ENCODE measurements around the gene CRTAP.
"Not testable (repeated sequence)": the region's sequence is repeated elsewhere in the genome, so short reads cannot be mapped to it uniquely, and the experiment has no call there.

The CRTAP gene

DNA sequence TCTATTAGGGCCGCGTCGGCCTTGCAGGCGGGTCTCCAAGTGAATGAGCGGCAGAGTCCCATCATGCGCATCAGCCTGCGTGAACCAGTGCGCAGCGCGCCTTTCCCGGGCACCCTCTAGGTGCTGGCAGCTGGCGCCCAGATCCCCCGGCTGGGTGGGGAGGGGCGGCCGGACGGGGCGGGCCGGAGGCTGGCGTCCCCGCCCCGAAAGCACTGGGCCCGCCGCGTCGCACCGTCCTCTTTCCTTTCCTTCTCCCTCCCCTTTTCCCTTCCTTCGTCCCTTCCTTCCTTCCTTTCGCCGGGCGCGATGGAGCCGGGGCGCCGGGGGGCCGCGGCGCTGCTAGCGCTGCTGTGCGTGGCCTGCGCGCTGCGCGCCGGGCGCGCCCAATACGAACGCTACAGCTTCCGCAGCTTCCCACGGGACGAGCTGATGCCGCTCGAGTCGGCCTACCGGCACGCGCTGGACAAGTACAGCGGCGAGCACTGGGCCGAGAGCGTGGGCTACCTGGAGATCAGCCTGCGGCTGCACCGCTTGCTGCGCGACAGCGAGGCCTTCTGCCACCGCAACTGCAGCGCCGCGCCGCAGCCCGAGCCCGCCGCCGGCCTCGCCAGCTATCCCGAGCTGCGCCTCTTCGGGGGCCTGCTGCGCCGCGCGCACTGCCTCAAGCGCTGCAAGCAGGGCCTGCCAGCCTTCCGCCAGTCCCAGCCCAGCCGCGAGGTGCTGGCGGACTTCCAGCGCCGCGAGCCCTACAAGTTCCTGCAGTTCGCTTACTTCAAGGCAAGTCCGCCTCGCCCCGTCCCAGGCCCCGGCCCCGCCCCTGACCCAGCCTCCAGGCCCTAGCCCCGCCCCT, at the start of gene CRTAP:
CRTAP (plus strand) TSS at position 243 of the 850 bp plus-strand sequence; CDS start at position 307, 64 bp downstream.
- DNase-seq (ENCODE audit: low spot score in 2 of 2) (peak; percentile 87 to 90), ATAC-seq (ENCODE audit: low read depth) (peak; percentile 83)
- Mint-ChIP-seq H3K4me3 (peak within 1 kb of the TSS; percentile 94), H3K36me3 (no peaks in the 10 kb centered on the region), H3K27me3 (no peaks in the 10 kb centered on the region), H3K4me1 (peaks cover 20% of the 10 kb centered on the region), H3K27ac (peak within 1 kb of the TSS; percentile 86), H3K9me3 (no peaks in the 10 kb centered on the region)

DNA sequence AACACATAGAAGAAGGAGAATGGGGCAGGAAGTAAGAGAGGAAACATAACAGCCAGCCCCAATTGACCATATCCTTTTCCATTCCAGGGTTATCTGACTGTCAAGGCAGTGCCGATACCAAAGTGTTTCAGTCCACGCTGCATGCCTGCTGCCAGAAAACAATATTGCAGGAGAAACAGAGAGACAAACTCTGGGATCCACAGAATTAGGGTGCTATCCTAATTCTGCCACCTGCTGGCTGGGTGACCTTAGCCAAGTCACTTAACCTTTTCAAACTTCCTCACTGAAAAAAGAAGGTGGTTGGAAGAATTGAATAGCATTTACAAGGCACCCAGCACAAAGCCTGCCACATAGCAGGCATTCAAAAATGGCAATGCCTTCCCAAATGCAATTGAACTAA, 48.9 kb upstream of the CRTAP start:
- no peak for DNase-seq (ENCODE audit: low spot score in 2 of 2)
- Mint-ChIP-seq H3K36me3 (peaks cover 18% of the 10 kb centered on the region), H3K27ac (peak overlapping the region; percentile 31), H3K4me3 (no peak overlapping the region), H3K4me1 (peaks cover 34% of the 10 kb centered on the region), H3K27me3 (no peaks in the 10 kb centered on the region), H3K9me3 (no peaks in the 10 kb centered on the region)
- no peak for ATAC-seq (ENCODE audit: low read depth)

DNA sequence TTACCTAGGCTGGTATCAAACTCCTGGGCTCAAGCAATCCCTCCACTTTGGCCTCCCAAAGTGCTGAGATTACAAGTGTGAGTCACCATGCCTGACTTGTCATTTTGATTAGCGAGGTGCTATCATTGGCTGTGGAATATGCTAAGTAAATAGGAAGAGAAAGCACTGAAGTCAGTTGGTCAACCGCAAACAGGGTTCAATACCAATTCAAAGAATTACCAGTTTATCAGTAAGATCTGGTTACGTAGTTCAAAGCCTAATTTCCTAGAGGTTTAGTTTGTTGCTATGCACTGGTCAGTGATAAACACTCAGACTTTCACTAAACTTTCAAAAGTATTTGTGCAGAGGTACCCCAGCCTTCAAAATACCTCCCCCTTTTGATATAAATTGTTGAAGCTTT, 46.3 kb upstream of the CRTAP start:
- DNase-seq (ENCODE audit: low spot score in 2 of 2) (no peak), ATAC-seq (ENCODE audit: low read depth) (no peak)
- no peak overlapping the region for H3K4me3 Mint-ChIP-seq
- peaks cover 17% of the 10 kb centered on the region for H3K36me3 Mint-ChIP-seq
- H3K27ac Mint-ChIP-seq: peak overlapping the region; percentile 53
- no peaks in the 10 kb centered on the region for H3K9me3 Mint-ChIP-seq
- H3K4me1 Mint-ChIP-seq: peaks cover 19% of the 10 kb centered on the region
- no peaks in the 10 kb centered on the region for H3K27me3 Mint-ChIP-seq

DNA sequence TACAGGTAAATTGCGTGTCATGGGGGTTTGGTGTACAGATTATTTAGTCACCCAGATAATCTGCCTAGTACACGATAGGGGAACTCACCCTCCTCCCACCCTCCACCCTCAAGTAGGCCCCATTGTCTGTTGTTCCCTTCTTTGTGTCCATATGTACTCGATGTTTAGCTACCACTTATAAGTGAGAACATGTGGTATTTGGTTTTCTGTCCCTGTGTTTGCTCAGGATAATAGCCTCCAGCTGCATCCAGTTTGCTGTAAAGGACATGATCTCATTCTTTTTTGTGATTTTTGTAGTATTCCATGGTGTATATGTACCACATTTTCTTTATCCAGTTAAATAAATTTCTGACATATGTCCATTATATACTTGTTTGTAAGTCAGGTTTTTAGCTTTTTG, 44.0 kb upstream of the CRTAP start:
- H3K27ac Mint-ChIP-seq: not testable (repeated sequence)

DNA sequence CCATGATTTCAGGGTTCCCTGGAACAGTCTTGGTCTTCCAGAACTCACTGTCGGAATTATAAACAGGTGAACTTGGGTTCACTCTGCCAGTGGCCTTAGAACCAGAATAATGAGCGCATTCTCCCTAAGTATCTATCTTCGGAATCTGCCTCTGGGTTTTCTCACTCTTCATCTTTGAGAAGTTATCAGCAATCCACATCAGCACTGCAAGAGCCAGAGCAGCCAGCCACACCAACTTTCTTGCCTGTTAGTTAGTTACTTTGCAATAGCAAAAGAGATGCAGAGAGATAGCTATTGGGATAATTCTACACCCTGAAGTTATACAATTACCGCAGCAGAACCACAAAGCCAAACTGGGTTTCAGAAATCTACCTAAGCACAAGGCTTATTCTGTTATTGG, 42.6 kb upstream of the CRTAP start:
- Mint-ChIP-seq H3K27ac (no peak overlapping the region), H3K4me3 (no peak overlapping the region), H3K27me3 (no peaks in the 10 kb centered on the region), H3K9me3 (no peaks in the 10 kb centered on the region), H3K4me1 (peaks cover 15% of the 10 kb centered on the region), H3K36me3 (peaks cover 21% of the 10 kb centered on the region)
- no peak for ATAC-seq (ENCODE audit: low read depth)
- DNase-seq (ENCODE audit: low spot score in 2 of 2): no peak

More for the DNA sequence above, 44.0 kb upstream of the CRTAP start:
- not testable (repeated sequence) for H3K9me3 Mint-ChIP-seq; H3K4me3 Mint-ChIP-seq; H3K27me3 Mint-ChIP-seq; ATAC-seq (ENCODE audit: low read depth); DNase-seq (ENCODE audit: low spot score in 2 of 2)
- peaks cover 16% of the 10 kb centered on the region for H3K36me3 Mint-ChIP-seq
- peaks cover 12% of the 10 kb centered on the region for H3K4me1 Mint-ChIP-seq

DNA sequence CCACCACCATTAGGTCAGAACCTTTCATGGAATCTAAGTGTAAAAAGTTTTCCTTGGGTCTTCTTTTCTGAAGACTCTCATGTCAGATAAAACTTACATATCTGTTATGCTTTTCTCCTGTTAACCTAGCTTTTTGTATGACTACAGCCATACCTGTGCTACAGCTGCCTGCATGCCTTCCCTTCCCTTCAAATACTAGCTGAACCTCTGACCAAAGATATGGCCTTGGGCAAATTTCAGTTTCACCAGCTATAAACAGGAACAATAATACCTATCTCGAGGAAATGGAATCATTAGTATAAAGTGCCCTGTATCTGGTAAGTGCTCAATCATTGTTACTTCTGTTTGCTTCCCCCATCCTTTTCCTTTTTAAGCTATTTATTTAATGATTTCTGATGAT, 41.9 kb upstream of the CRTAP start:
- Mint-ChIP-seq H3K36me3 (peaks cover 22% of the 10 kb centered on the region), H3K27ac (no peak overlapping the region)
- ATAC-seq (ENCODE audit: low read depth): no peak

DNA sequence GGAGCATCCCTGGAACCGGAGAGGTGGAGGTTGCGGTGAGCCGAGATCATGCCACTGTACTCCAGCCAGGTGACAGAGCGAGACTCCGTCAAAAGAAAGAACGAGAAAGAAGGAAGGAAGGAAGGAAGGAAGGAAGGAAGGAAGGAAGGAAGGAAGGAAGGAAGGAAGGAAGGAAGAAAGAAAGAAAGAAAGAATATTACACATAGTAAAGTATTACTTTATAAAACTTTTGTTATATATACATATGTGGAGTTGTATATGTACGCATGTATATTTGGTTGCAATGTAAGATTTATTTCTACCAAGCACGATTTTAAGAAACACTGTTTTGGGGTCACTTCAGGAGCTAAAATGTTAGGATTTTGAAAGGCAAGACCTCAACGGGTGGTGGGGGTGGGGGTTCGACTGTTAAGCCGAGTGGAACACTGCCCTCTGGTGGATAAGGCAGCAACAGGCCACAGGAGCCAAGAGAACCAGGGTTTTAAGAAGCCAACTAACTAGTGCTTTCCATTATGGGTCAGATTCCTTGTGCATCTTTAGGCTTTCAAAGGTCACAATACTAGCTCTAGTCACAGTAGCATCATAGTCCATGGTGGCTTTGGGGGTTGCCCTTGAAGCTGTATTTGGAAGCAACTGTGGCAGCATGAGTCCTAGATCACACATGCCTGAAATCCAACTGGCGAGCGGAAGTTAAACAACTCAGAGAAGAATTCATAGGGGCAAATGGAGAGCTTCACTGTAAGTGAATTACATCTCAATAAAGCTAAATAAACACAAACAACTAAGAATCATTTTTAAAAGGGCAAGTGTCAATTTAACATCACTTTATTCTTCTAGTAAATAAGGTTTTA, 39.4 kb upstream of the CRTAP start:
- Mint-ChIP-seq H3K36me3 (peaks cover 15% of the 10 kb centered on the region), H3K4me3 (no peak overlapping the region), H3K27ac (peak overlapping the region; percentile 77), H3K9me3 (no peaks in the 10 kb centered on the region), H3K27me3 (no peaks in the 10 kb centered on the region), H3K4me1 (peaks cover 25% of the 10 kb centered on the region)
- peak; percentile 57 to 62 for DNase-seq (ENCODE audit: low spot score in 2 of 2)
- ATAC-seq (ENCODE audit: low read depth): peak; percentile 73

More for the DNA sequence above, 41.9 kb upstream of the CRTAP start:
- Mint-ChIP-seq H3K9me3 (no peaks in the 10 kb centered on the region), H3K4me1 (peaks cover 18% of the 10 kb centered on the region), H3K4me3 (no peak overlapping the region), H3K27me3 (no peaks in the 10 kb centered on the region)
- no peak for DNase-seq (ENCODE audit: low spot score in 2 of 2)

DNA sequence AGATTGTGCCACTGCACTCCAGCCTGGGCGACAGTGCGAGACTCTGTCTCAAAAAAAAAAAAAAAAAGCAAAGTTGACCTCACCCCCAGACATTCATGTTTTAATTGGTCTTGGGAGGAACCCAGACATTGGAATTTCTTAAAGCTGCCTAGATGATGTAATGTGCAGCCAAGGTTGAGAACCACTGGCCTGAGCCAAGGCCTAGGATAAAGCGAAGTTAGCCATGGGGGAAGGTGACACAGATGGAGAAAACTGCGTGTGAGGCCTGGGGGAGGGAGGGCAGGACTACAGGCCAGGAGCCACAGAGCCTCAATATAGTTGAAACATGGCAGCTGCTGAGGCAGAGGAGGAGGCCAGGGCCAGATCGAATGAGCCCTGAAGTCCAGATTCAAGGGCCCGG, 37.8 kb upstream of the CRTAP start:
- no peaks in the 10 kb centered on the region for H3K27me3 Mint-ChIP-seq
- ATAC-seq (ENCODE audit: low read depth) (no peak), DNase-seq (ENCODE audit: low spot score in 2 of 2) (no peak)
- H3K4me1 Mint-ChIP-seq: peaks cover 32% of the 10 kb centered on the region
- no peaks in the 10 kb centered on the region for H3K9me3 Mint-ChIP-seq
- no peak overlapping the region for H3K4me3 Mint-ChIP-seq
- H3K27ac Mint-ChIP-seq: peak overlapping the region; percentile 22
- H3K36me3 Mint-ChIP-seq: peaks cover 19% of the 10 kb centered on the region

DNA sequence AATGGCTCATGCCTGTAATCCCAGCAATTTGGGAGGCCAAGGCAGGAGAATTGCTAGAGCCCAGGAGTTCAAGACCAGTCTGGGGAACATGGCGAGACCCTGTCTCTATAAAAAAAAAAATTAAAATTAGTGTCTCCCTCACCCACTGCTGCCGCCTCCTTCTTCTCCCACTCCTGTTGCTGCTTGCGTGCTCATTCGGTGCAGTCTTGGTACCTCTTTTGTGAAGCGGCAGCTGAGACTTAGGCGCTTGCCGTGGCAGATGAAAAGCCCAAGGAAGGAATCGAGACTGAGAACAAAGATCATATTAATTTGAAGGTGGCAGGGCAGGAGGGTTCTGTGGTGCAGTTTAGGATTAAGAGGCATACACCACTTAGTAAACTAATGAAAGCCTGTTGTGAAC, 36.9 kb upstream of the CRTAP start:
- Mint-ChIP-seq H3K27ac (peak overlapping the region; percentile 56), H3K4me1 (peaks cover 35% of the 10 kb centered on the region), H3K27me3 (no peaks in the 10 kb centered on the region), H3K36me3 (peaks cover 16% of the 10 kb centered on the region), H3K9me3 (no peaks in the 10 kb centered on the region), H3K4me3 (no peak overlapping the region)
- no peak for ATAC-seq (ENCODE audit: low read depth)
- no peak for DNase-seq (ENCODE audit: low spot score in 2 of 2)

DNA sequence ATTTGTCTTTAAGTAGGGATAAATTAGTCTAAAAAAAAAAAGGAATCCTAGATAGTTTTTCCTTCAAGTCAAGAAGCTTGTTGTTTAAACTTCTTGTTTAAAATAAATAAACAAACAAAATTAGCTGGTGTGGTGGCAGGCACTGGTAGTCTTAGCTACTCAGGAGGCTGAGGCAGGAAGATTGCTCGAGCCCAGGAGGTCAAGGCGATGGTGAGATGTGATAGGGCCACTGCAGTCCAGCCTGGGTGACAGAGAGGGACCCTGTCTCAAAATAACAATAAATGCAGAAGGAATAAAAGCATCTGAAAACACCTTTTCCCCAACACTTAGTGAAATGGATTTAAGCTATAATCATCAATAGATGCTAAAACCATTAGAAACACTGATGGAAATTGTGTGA, 35.8 kb upstream of the CRTAP start:
- H3K27ac Mint-ChIP-seq: no peak overlapping the region
- no peak for ATAC-seq (ENCODE audit: low read depth)
- peaks cover 35% of the 10 kb centered on the region for H3K4me1 Mint-ChIP-seq
- H3K9me3 Mint-ChIP-seq: no peaks in the 10 kb centered on the region
- peaks cover 16% of the 10 kb centered on the region for H3K36me3 Mint-ChIP-seq
- no peak overlapping the region for H3K4me3 Mint-ChIP-seq
- no peaks in the 10 kb centered on the region for H3K27me3 Mint-ChIP-seq
- DNase-seq (ENCODE audit: low spot score in 2 of 2): no peak

DNA sequence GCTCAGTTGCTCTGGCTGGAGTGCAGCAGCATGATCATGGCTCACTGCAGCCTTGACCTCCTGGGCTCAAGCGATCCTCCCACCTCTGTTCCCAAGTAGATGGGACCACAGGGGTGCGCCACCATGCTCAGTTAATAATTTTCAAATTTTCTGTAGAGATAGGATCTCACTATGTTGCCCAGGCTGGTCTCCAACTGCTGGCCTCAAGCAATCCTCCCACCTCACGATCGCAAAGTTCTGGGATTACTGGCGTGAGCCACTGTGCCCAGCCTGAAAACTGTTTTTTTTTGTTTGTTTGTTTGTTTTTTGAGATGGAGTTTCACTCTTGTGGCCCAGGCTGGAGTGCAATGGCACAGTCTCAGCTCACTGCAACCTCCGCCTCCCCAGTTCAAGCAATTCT, 34.0 kb upstream of the CRTAP start:
- not testable (repeated sequence) for H3K4me3 Mint-ChIP-seq; DNase-seq (ENCODE audit: low spot score in 2 of 2); H3K9me3 Mint-ChIP-seq; H3K27ac Mint-ChIP-seq; H3K27me3 Mint-ChIP-seq; ATAC-seq (ENCODE audit: low read depth)
- Mint-ChIP-seq H3K36me3 (peaks cover 16% of the 10 kb centered on the region), H3K4me1 (peaks cover 32% of the 10 kb centered on the region)

DNA sequence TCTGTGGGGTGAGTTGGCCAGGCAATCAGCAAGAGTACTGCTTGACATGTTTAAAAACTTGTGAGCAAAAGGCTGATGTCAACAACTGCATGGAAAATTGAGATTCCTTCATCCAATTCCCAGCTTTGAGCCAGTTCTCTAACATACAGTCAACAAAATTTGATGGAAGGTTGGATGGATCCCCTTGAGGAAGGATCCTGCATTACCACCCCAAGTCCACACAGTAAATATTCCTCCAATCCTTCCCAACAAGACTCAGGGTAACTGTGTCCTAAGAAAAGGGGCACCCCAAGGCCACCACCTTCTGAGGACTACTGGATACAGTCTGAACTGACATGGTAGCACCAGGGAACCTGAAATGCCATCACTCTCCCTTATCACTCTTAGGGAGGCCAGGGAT, 32.0 kb upstream of the CRTAP start:
- DNase-seq (ENCODE audit: low spot score in 2 of 2): no peak
- Mint-ChIP-seq H3K4me1 (peaks cover 28% of the 10 kb centered on the region), H3K27me3 (no peaks in the 10 kb centered on the region), H3K27ac (no peak overlapping the region), H3K36me3 (peaks cover 7% of the 10 kb centered on the region), H3K9me3 (no peaks in the 10 kb centered on the region), H3K4me3 (no peak overlapping the region)
- ATAC-seq (ENCODE audit: low read depth): no peak

DNA sequence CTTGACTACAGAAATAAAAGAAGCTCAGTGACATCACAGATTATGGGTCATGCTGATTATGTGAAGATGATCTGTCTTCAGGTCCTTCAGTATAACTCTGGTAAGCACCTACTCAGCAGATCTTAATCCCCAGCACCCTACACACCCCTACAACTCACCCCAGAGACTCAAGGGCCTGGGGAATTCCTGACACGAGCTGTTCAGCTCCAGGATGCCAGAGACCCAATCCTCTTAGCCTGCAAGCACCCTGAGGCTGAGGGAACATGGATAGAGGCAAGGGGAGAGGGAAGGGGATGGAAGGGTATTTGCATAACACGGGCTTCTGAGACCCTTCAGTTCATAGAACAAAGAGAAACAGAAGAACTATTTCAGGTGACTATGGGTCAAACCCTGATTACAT, 29.9 kb upstream of the CRTAP start:
- Mint-ChIP-seq H3K27me3 (no peaks in the 10 kb centered on the region), H3K27ac (no peak overlapping the region), H3K4me3 (no peak overlapping the region), H3K36me3 (peaks cover 6% of the 10 kb centered on the region), H3K9me3 (no peaks in the 10 kb centered on the region), H3K4me1 (peaks cover 40% of the 10 kb centered on the region)
- DNase-seq (ENCODE audit: low spot score in 2 of 2) (no peak), ATAC-seq (ENCODE audit: low read depth) (no peak)

DNA sequence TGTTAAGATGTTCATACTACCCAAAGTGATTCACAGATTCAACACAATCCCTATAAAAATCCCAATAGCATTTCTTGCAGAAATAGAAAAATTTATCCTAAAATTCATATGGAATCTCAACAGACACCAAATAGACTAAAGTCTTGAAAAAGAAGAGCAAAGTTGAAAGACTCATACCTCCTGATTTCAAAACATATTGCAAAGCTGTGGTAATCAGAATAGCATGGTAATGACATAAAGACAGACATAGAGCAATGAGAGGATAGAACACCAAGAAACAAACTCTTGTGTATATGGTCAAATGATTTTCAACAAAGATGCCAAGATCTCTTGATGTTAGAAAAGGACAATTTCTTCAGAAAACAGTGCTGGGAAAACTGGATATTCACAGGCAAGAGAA, 25.1 kb upstream of the CRTAP start:
- Mint-ChIP-seq H3K9me3 (no peaks in the 10 kb centered on the region), H3K27me3 (no peaks in the 10 kb centered on the region), H3K27ac (peak overlapping the region; percentile 73), H3K4me3 (peak overlapping the region; percentile 18), H3K4me1 (peaks cover 72% of the 10 kb centered on the region), H3K36me3 (peaks cover 12% of the 10 kb centered on the region)
- ATAC-seq (ENCODE audit: low read depth): no peak
- no peak for DNase-seq (ENCODE audit: low spot score in 2 of 2)

Data from memory B cell (primary cell).